Glomerular endothelial cell (primary cell): Measurements from ENCODE around the gene PPP1R16B. TPM values are rescaled to one million over a fixed set of nuclear protein-coding genes. Genes with fewer than 3 reads are reported as not detected.

Experiments
- DNase-seq: peaks from one replicate; pipeline ENCODE4 v3.0.0-alpha.2; 2011; ENCODE audit warnings: low read depth, low spot score; ENCODE audit errors: extremely low read depth
- total RNA-seq: library from RNA; depleted of rRNA; stranded (reverse); fragments of >200 nt; gene quantifications from 2 replicates; pipeline ENCODE4 v1.2.3, GENCODE V29; 2015

The PPP1R16B gene
- total RNA-seq, 1 donor from 2014 or later, result 132 TPM

GRCh38 chr20:38872491-38873049 lies 67.1 kb downstream of the PPP1R16B start:
- DNase-seq, result no peak

DNA sequence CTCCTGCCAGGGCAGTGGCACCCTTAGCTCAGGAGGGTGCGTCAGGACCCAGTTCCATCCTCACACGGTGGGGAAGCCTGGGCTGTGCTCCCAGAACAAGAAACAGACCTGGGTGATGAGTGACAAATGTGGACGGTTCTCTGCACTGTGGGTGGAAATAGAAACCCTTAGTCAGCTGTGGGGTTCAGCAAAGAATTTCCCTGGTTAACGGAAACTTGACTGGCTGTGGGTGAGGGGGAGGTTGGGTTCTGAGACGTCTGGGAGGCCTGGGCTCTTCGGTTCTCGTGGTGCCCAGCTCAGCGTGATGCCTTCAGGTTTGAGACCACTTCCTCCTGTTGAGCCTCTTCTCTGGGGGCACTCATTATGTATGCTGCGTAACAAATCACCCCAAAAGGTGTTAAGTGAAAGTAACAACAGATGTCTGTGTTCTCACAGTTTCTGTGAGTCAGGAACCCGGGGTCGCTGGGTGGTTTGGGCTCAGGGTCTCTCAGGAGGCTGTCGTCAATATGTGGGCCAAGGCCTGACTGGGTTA lies 67.6 kb downstream of the PPP1R16B start:
- no peak for DNase-seq

GRCh38 chr20:38874460-38875174 lies 69.1 kb downstream of the PPP1R16B start:
- DNase-seq, result no peak

- DNase-seq, result peak; percentile 57
These were observed 69.9 kb downstream of the PPP1R16B start for GRCh38 chr20:38875175-38875993.

DNA sequence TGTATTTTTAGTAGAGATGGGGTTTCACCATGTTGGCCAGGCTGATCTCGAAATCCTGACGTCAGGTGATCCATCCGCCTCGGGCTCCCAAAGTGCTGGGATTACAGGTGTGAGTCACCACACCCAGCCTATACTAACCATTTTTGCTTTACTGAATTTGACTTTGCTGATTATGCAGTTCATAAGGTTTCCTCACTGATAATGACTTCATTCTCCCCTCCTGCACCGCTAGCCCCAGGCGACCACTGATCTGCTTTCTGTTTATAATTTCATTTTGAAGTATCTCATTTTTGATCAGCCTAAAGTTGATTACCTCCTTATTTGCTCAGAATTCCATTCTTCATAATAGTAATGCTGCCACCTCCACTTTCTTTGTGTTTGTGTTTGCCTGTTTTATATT lies 72.0 kb downstream of the PPP1R16B start:
- no peak for DNase-seq

GRCh38 chr20:38878866-38879265 lies 73.4 kb downstream of the PPP1R16B start:
- no peak for DNase-seq

- DNase-seq, result no peak
These were observed 75.6 kb downstream of the PPP1R16B start for GRCh38 chr20:38880952-38881735.

GRCh38 chr20:38881806-38882440 lies 76.4 kb downstream of the PPP1R16B start:
- no peak for DNase-seq

GRCh38 chr20:38882600-38882999 lies 77.1 kb downstream of the PPP1R16B start:
- no peak for DNase-seq

DNA sequence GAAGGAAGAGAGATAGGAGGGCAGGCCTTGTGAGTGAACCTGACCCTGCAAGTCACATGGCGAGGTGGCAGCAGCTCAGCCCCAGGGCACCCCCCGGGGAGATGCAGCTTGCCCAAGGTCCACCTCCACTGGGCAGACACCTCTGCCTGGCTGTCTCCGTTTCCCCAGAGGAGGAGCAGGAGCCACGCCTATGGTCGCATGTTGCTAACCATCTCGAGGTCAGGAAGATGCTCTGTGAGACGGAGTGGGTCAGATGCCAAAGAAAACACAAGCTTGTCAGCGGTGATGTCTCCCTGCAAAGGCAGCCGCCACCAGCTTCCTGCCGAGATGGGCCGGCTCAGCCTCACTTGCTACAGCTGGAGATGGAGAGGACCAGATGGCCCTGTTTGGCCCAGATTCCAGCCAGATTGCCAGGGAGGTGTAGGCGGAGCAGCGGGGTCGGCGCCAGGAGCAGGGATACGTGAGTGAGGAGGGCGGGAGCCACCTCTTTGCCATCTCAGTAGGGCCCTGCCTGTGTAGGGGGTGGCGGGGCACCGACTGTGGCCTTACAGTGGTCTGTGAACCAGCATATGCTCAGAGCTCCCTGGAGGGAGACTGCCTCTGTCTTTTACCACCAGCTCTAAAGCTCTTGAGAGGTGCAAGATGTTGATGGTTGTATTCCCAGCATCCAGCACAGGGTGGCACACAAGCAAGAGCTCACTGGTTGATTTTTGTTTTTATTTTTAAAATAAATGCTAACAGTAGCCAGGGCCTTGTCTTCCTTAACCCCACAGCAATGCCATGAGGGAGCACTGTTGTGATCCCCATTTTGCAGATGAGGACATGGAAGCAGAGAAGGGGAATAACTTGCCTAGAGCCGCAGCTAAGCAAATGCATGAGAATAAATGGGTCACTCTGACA lies 77.8 kb downstream of the PPP1R16B start:
- no peak for DNase-seq

GRCh38 chr20:38883981-38884733 lies 78.7 kb downstream of the PPP1R16B start:
- DNase-seq, result no peak

- DNase-seq, result no peak
These were observed 79.9 kb downstream of the PPP1R16B start for GRCh38 chr20:38885357-38885756.

DNA sequence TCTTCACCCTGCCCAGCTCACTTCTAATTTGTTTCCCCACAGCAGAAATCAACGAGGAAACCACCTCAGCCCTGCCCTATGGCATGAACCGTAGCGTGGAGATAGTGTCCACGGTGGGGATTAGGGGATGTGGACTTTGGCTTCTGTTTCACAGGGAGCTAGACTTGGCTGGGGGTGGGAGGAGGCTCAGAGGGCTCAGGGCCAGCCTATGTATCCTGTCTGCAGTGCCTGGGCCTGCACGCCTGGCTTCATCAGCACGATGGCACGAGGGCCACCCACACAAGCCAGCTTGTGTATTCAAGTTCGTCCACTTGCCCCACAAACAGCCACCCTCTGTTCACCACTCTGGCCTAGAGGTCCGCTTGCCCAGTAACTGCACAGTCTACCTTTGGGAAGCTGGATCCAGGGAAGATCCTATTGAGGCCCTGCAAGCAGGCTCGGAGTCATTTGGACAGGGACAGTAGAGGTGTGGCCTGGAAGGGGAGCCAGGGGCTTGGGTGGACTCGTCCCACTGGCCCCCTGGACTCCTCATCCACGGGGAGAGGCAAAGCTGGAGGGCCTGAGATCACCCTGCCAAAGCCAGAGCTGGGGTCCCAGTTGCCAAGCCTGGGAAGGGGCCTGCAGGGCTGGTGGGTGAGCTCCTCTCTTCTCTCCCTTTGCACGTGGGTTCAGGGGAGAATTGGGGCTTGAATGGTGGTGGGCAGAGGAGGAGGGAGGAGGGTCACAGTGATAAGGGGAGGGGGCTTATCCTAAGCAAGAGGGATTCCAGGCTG lies 82.7 kb downstream of the PPP1R16B start:
- no peak for DNase-seq

DNA sequence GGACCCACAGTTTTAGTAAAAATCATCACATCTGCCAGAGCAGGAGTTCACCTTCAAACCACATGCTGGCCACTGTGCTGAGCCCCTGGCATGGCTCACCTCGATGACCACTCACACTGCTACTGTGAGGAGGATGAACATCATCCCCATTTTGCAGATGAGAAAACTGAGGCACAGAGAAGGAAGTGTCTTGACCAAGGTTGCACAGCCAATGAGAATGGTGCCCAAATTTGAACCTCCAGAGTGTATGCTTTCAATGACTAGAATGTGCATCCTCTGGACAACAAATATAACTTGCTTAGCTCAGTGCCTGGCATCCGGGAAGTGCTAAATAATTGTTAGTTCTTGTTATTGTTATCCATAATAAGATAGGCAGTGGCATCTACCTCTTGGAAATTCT lies 83.6 kb downstream of the PPP1R16B start:
- DNase-seq, result no peak

GRCh38 chr20:38889792-38890496 lies 84.4 kb downstream of the PPP1R16B start:
- no peak for DNase-seq

- no peak for DNase-seq
These were observed 85.0 kb downstream of the PPP1R16B start for GRCh38 chr20:38890497-38890818.
